HuH-7 (cell line): ENCODE data around the gene OR8D1.
A peak's percentile ranks its signal among the peaks of the same experiment; 100 is the strongest.

ENCODE experiments used
- DNase-seq: peaks from one replicate; pipeline ENCODE4 v3.0.0; 2011; ENCODE audit warnings: low spot score

The OR8D1 gene

GRCh38 chr11:124313849-124314248 is at the start of gene OR8D1:
OR8D1 (minus strand) TSS chr11:124313949; CDS start chr11:124310766, 3,183 bp downstream.
- DNase-seq, result no peak

- DNase-seq, result no peak
Observed at GRCh38 chr11:124359566-124359965, 45.8 kb upstream of the OR8D1 start.

GRCh38 chr11:124346311-124346955 is 32.7 kb upstream of the OR8D1 start:
- DNase-seq, result no peak

GRCh38 chr11:124344346-124344745 is 30.6 kb upstream of the OR8D1 start:
- no peak for DNase-seq

- peak; percentile 8 for DNase-seq
Observed at GRCh38 chr11:124340142-124340447, 26.3 kb upstream of the OR8D1 start.

- no peak for DNase-seq
Observed at GRCh38 chr11:124339396-124340141, 25.8 kb upstream of the OR8D1 start.

- DNase-seq, result no peak
Observed at GRCh38 chr11:124331873-124332272, 18.1 kb upstream of the OR8D1 start.

- DNase-seq, result no peak
Observed at GRCh38 chr11:124329787-124330478, 16.2 kb upstream of the OR8D1 start.

GRCh38 chr11:124327775-124328174 is 14.0 kb upstream of the OR8D1 start:
- no peak for DNase-seq

GRCh38 chr11:124322356-124322755 is 8.6 kb upstream of the OR8D1 start:
- DNase-seq, result no peak

GRCh38 chr11:124320097-124320496 is 6.3 kb upstream of the OR8D1 start, which contains the start of gene OR8D2:
OR8D2 (minus strand) TSS chr11:124320197; CDS start chr11:124320197, 0 bp downstream.
- no peak for DNase-seq

GRCh38 chr11:124315052-124315451 is 1.3 kb upstream of the OR8D1 start:
- no peak for DNase-seq

- no peak for DNase-seq
Observed at GRCh38 chr11:124313131-124313530, 618 bp downstream of the OR8D1 start.

GRCh38 chr11:124311670-124312069 is 2.1 kb downstream of the OR8D1 start:
- DNase-seq, result no peak

GRCh38 chr11:124311269-124311668 is 2.5 kb downstream of the OR8D1 start:
- no peak for DNase-seq

- DNase-seq, result no peak
Observed at GRCh38 chr11:124310721-124311120, 3.0 kb downstream of the OR8D1 start.

GRCh38 chr11:124307093-124307492 is 6.7 kb downstream of the OR8D1 start:
- DNase-seq, result no peak

GRCh38 chr11:124302347-124303125 is 11.2 kb downstream of the OR8D1 start:
- DNase-seq, result no peak

GRCh38 chr11:124301548-124301947 is 12.2 kb downstream of the OR8D1 start:
- DNase-seq, result no peak

- DNase-seq, result no peak
Observed at GRCh38 chr11:124297921-124298320, 15.8 kb downstream of the OR8D1 start.

GRCh38 chr11:124296016-124296415 is 17.7 kb downstream of the OR8D1 start:
- DNase-seq, result no peak

- no peak for DNase-seq
Observed at GRCh38 chr11:124294687-124295086, 19.1 kb downstream of the OR8D1 start.
